HepG2 (cell line): Measurements from ENCODE around the gene MYH16.

Experiments
- AHR ChIP-seq: IDR thresholded peaks from 2 replicates; pipeline ENCODE4 v1.6.1; 2018; ENCODE audit warnings: missing genetic modification reagents, missing compliant biosample characterization
- EP300 ChIP-seq, 3 experiments: sonication (generic) in 1 of 3; formaldehyde crosslinking in 1 of 3; IDR thresholded peaks; 2 replicates each; pipeline versions ENCODE4 v1.5.1 to v1.6.1; 2011 to 2020; ENCODE audit warnings: low read depth in 2 of 3, low read length in 2 of 3, borderline replicate concordance in 1 of 3, improper control_type of control experiment in 1 of 3, mild to moderate bottlenecking in 1 of 3, missing genetic modification reagents in 1 of 3, moderate library complexity in 1 of 3
- KDM2A ChIP-seq: sonication (generic); formaldehyde crosslinking; IDR thresholded peaks from 2 replicates; pipeline ENCODE4 v1.4.0; 2020; ENCODE audit warnings: low read depth, missing genetic modification reagents, borderline replicate concordance
- TF ChIP-seq, protein P1 (sequence below): sonication (generic); formaldehyde crosslinking; IDR thresholded peaks from 2 replicates; pipeline ENCODE4 v1.8.1; 2023; ENCODE audit warnings: mild to moderate bottlenecking, missing genetic modification reagents

DNA sequence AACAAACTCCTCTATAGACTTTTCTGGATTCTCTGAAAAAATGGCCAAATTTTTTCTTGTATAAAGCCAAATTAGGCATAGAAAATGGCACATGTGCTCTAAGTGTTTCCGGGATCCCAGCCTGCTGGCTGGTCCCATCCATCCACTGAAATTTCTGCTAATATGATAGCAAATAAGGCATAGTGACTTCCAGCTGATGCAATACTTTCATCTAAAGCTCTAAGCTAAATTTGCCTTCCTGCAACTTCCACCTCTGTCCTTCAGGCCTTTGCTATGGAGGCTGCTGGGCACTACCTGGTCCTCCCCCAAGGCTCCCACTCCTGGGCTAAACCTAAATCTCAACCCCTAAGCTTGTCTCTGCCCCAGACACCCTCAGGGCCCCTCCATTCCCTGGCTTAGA is 20.5 kb downstream of the MYH16 start:
- TF ChIP-seq EP300 (IDR thresholded peaks at IDR 0.05; ENCODE audit: low read depth in 2 of 2, low read length in 2 of 2) (no peak), EP300 (CRISPR knock-in tag; IDR thresholded peaks at IDR 0.05; ENCODE audit: borderline replicate concordance) (no peak), AHR (CRISPR knock-in tag) (no peak), KDM2A (CRISPR knock-in tag) (no peak)
- TF ChIP-seq, protein P1, sequence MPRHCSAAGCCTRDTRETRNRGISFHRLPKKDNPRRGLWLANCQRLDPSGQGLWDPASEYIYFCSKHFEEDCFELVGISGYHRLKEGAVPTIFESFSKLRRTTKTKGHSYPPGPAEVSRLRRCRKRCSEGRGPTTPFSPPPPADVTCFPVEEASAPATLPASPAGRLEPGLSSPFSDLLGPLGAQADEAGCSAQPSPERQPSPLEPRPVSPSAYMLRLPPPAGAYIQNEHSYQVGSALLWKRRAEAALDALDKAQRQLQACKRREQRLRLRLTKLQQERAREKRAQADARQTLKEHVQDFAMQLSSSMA (CRISPR knock-in tag): no peak
